ENCODE measurements around the gene PIK3C2G. TPM values are rescaled to one million over a fixed set of nuclear protein-coding genes. Genes with fewer than 3 reads are reported as not detected.

The PIK3C2G gene
- polyA plus RNA-seq, 3 donors = not detected

DNA sequence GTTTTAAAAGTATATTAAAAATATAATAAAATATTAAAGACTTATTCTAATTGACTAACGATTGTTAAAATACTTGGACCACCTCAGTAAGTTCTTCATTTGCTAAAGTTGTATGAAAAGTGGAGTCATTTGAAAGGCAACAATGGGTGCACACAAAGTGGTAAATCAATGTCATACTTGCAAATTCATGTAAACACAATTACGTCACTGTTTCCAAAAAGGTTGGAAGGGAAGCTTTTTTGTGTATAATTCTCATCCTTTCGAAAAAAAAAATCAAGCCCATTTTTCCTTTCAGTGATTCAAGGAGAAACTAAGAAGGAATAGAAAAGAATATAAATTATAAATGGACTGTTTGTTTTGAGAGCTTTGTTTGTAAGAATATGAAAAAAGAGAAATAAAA lies 166.2 kb downstream of the PIK3C2G start:
- H3K27ac ChIP-seq (ENCODE audit: low read depth in 1 of 2, low read length in 2 of 2) = no peak overlapping the region
- intact Hi-C loops (cut with micrococcal nuclease) = no loop called here
- no peaks in the 10 kb centered on the region for H3K4me1 Mint-ChIP-seq
- H2AFZ ChIP-seq (ENCODE audit: insufficient read depth, low read depth, low read length, poor library complexity, severe bottlenecking) = no peak overlapping the region
- peaks cover 0 to 1% (median 0%) of the 10 kb centered on the region in 3 donors for H3K27me3 Mint-ChIP-seq (ENCODE audit: low read depth in 3 of 3)
- H3K9me3 ChIP-seq (replicated peaks in 1 of 2; ENCODE audit: control insufficient read depth in 1 of 2, insufficient read depth in 1 of 2, low read length in 2 of 2) = no peaks in the 10 kb centered on the region
- no peaks in the 10 kb centered on the region for H3K4me1 ChIP-seq (ENCODE audit: control insufficient read depth in 1 of 2, insufficient read depth in 2 of 2, low read length in 2 of 2)
- no peak for DNase-seq
- H3K4me3 ChIP-seq (replicated peaks in 1 of 3; ENCODE audit: low read depth in 2 of 3, low read length in 3 of 3) = no peak overlapping the region
- no peaks in the 10 kb centered on the region for H3K27me3 ChIP-seq (ENCODE audit: control insufficient read depth in 2 of 2, insufficient read depth in 2 of 2, low read length in 2 of 2)
- no peak overlapping the region for H3K27ac Mint-ChIP-seq
- peaks cover 0 to 1% (median 0%) of the 10 kb centered on the region in 7 donors for H3K9me3 Mint-ChIP-seq
- no CpG with 5 or more reads among the region's 3 CpGs for WGBS (ENCODE audit: insufficient coverage)
- no peak overlapping the region for H3K4me2 ChIP-seq (replicated peaks; ENCODE audit: extremely low read depth, low read length, poor library complexity, severe bottlenecking)
- no peak for TF ChIP-seq CTCF (IDR thresholded peaks at IDR 0.05)
- H3K4me3 Mint-ChIP-seq = no peak overlapping the region
- H3K9ac ChIP-seq (ENCODE audit: insufficient read depth, low read length, poor library complexity, severe bottlenecking) = no peak overlapping the region
- H4K20me1 ChIP-seq (ENCODE audit: insufficient read depth, low read length) = no peaks in the 10 kb centered on the region
- no peaks in the 10 kb centered on the region for H3K36me3 Mint-ChIP-seq
- no peaks in the 10 kb centered on the region for H3K36me3 ChIP-seq (replicated peaks in 1 of 2; ENCODE audit: control insufficient read depth in 1 of 2, insufficient read depth in 2 of 2, low read length in 2 of 2)
- no peaks in the 10 kb centered on the region for H3K79me2 ChIP-seq (ENCODE audit: insufficient read depth, low read length)

DNA sequence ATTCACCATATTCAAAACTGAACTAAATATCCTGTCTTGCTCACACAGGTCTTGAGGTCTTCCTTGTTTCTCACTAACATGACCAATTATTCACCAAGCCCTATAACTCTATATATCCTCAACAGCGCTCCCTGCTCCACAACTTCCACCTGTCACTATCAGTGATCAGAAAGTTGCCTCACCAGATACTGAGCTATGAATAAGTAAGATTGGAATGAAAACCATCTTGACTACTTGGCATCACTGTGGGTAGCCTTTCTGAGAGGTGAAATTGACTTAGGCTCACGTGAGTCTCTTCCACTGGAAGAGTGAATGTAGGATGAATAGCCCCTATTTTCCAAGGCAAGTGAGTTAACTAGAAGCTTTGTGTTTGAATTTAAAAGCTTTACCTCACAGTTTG lies 167.1 kb downstream of the PIK3C2G start:
- Histone ChIP-seq H2AFZ (ENCODE audit: insufficient read depth, low read depth, low read length, poor library complexity, severe bottlenecking) (no peak overlapping the region), H3K27me3 (ENCODE audit: control insufficient read depth in 2 of 2, insufficient read depth in 2 of 2, low read length in 2 of 2) (no peaks in the 10 kb centered on the region), H3K36me3 (replicated peaks in 1 of 2; ENCODE audit: control insufficient read depth in 1 of 2, insufficient read depth in 2 of 2, low read length in 2 of 2) (no peaks in the 10 kb centered on the region), H3K9ac (ENCODE audit: insufficient read depth, low read length, poor library complexity, severe bottlenecking) (no peak overlapping the region), H3K79me2 (ENCODE audit: insufficient read depth, low read length) (no peaks in the 10 kb centered on the region), H3K9me3 (replicated peaks in 1 of 2; ENCODE audit: control insufficient read depth in 1 of 2, insufficient read depth in 1 of 2, low read length in 2 of 2) (no peaks in the 10 kb centered on the region), H3K4me2 (replicated peaks; ENCODE audit: extremely low read depth, low read length, poor library complexity, severe bottlenecking) (no peak overlapping the region), H3K4me1 (ENCODE audit: control insufficient read depth in 1 of 2, insufficient read depth in 2 of 2, low read length in 2 of 2) (no peaks in the 10 kb centered on the region), H4K20me1 (ENCODE audit: insufficient read depth, low read length) (no peaks in the 10 kb centered on the region), H3K4me3 (replicated peaks in 1 of 3; ENCODE audit: low read depth in 2 of 3, low read length in 3 of 3) (no peak overlapping the region), H3K27ac (ENCODE audit: low read depth in 1 of 2, low read length in 2 of 2) (no peak overlapping the region)
- Mint-ChIP-seq H3K27ac (no peak overlapping the region), H3K9me3 (peaks cover 0 to 1% (median 0%) of the 10 kb centered on the region in 7 donors), H3K27me3 (ENCODE audit: low read depth in 3 of 3) (peaks cover 0 to 1% (median 0%) of the 10 kb centered on the region in 3 donors), H3K36me3 (no peaks in the 10 kb centered on the region), H3K4me3 (no peak overlapping the region), H3K4me1 (no peaks in the 10 kb centered on the region)
- no CpG with 5 or more reads among the region's 2 CpGs for WGBS (ENCODE audit: insufficient coverage)
- intact Hi-C loops (cut with micrococcal nuclease) = no loop called here
- no peak for TF ChIP-seq CTCF (IDR thresholded peaks at IDR 0.05)
- no peak for DNase-seq

Measured in CD14-positive monocyte (primary cell).